ENCODE results near the gene SLC44A5.

The SLC44A5 gene

GRCh38 chr1:75237316-75237715, 373.6 kb downstream of the SLC44A5 start:
- Histone ChIP-seq H2AK5ac (ENCODE audit: low read depth, low read length) (no peak overlapping the region), H2BK12ac (ENCODE audit: low read length) (no peak overlapping the region), H3K36me3 (replicated peaks in 1 of 2; ENCODE audit: control insufficient read depth in 2 of 2, insufficient read depth in 2 of 2, low read length in 2 of 2) (no peaks in the 10 kb centered on the region), H3K4me2 (ENCODE audit: insufficient read depth, low read length, poor library complexity, severe bottlenecking) (no peak overlapping the region), H4K8ac (ENCODE audit: low read depth, low read length) (no peak overlapping the region), H3K14ac (ENCODE audit: low read length) (no peak overlapping the region), H3K18ac (ENCODE audit: low read length) (no peak overlapping the region), H2BK5ac (ENCODE audit: low read length) (no peak overlapping the region), H3K23ac (ENCODE audit: low read depth, low read length, poor library complexity) (no peak overlapping the region), H3K9me3 (replicated peaks in 1 of 2; ENCODE audit: control insufficient read depth in 2 of 2, insufficient read depth in 1 of 2, low read depth in 1 of 2, low read length in 2 of 2) (no peaks in the 10 kb centered on the region), H3K27ac (replicated peaks; ENCODE audit: low read length) (no peak overlapping the region), H3K4me1 (ENCODE audit: control insufficient read depth in 2 of 2, insufficient read depth in 1 of 2, low read depth in 1 of 2, low read length in 2 of 2) (no peaks in the 10 kb centered on the region), H3K27me3 (ENCODE audit: control insufficient read depth in 3 of 3, insufficient read depth in 3 of 3, low read depth in 1 of 3, low read length in 3 of 3) (no peaks in the 10 kb centered on the region), H2AFZ (ENCODE audit: low read length) (no peak overlapping the region), H4K91ac (ENCODE audit: low read depth, low read length, poor library complexity) (no peak overlapping the region), H3K4ac (ENCODE audit: low read length) (no peak overlapping the region), H3K9ac (ENCODE audit: low read depth, low read length, poor library complexity) (no peak overlapping the region), H2BK15ac (ENCODE audit: low read length) (no peak overlapping the region), H3K4me3 (ENCODE audit: low read length in 2 of 2) (no peak overlapping the region), H2BK120ac (ENCODE audit: low read depth, low read length) (no peak overlapping the region), H3K79me1 (ENCODE audit: low read depth, low read length) (no peaks in the 10 kb centered on the region)
- DNase-seq (ENCODE audit: low spot score), result no peak

GRCh38 chr1:75234562-75234961, 376.4 kb downstream of the SLC44A5 start:
- no peak overlapping the region for H2BK12ac ChIP-seq (ENCODE audit: low read length)
- H2BK5ac ChIP-seq (ENCODE audit: low read length), result no peak overlapping the region
- no peak for DNase-seq (ENCODE audit: low spot score)
- no peak overlapping the region for H2AK5ac ChIP-seq (ENCODE audit: low read depth, low read length)
- no peak overlapping the region for H3K4me2 ChIP-seq (ENCODE audit: insufficient read depth, low read length, poor library complexity, severe bottlenecking)
- H3K79me1 ChIP-seq (ENCODE audit: low read depth, low read length), result no peaks in the 10 kb centered on the region
- H2AFZ ChIP-seq (ENCODE audit: low read length), result no peak overlapping the region
- H3K23ac ChIP-seq (ENCODE audit: low read depth, low read length, poor library complexity), result no peak overlapping the region
- no peak overlapping the region for H2BK120ac ChIP-seq (ENCODE audit: low read depth, low read length)
- H3K18ac ChIP-seq (ENCODE audit: low read length), result no peak overlapping the region
- H4K8ac ChIP-seq (ENCODE audit: low read depth, low read length), result no peak overlapping the region
- H4K91ac ChIP-seq (ENCODE audit: low read depth, low read length, poor library complexity), result no peak overlapping the region
- H3K27ac ChIP-seq (replicated peaks; ENCODE audit: low read length), result no peak overlapping the region
- H3K4me1 ChIP-seq (ENCODE audit: control insufficient read depth in 2 of 2, insufficient read depth in 1 of 2, low read depth in 1 of 2, low read length in 2 of 2), result no peaks in the 10 kb centered on the region
- whole genome bisulfite sequencing, 2 donors (ENCODE audit: extremely low coverage in 2 of 2, insufficient read length in 2 of 2, insufficient replicate concordance in 1 of 2), result no CpG with 5 or more reads among the region's 3 CpGs
- H3K4me3 ChIP-seq (ENCODE audit: low read length in 2 of 2), result no peak overlapping the region
- no peaks in the 10 kb centered on the region for H3K36me3 ChIP-seq (replicated peaks in 1 of 2; ENCODE audit: control insufficient read depth in 2 of 2, insufficient read depth in 2 of 2, low read length in 2 of 2)
- no peaks in the 10 kb centered on the region for H3K27me3 ChIP-seq (ENCODE audit: control insufficient read depth in 3 of 3, insufficient read depth in 3 of 3, low read depth in 1 of 3, low read length in 3 of 3)
- H3K4ac ChIP-seq (ENCODE audit: low read length), result no peak overlapping the region
- no peak overlapping the region for H3K9ac ChIP-seq (ENCODE audit: low read depth, low read length, poor library complexity)
- no peaks in the 10 kb centered on the region for H3K9me3 ChIP-seq (replicated peaks in 1 of 2; ENCODE audit: control insufficient read depth in 2 of 2, insufficient read depth in 1 of 2, low read depth in 1 of 2, low read length in 2 of 2)
- no peak overlapping the region for H3K14ac ChIP-seq (ENCODE audit: low read length)
- no peak overlapping the region for H2BK15ac ChIP-seq (ENCODE audit: low read length)

- Histone ChIP-seq H3K4ac (ENCODE audit: low read length) (no peak overlapping the region), H3K4me1 (ENCODE audit: control insufficient read depth in 2 of 2, insufficient read depth in 1 of 2, low read depth in 1 of 2, low read length in 2 of 2) (no peaks in the 10 kb centered on the region), H3K4me3 (ENCODE audit: low read length in 2 of 2) (no peak overlapping the region), H3K27ac (replicated peaks; ENCODE audit: low read length) (no peak overlapping the region), H3K4me2 (ENCODE audit: insufficient read depth, low read length, poor library complexity, severe bottlenecking) (no peak overlapping the region), H3K79me1 (ENCODE audit: low read depth, low read length) (no peaks in the 10 kb centered on the region), H2BK120ac (ENCODE audit: low read depth, low read length) (no peak overlapping the region), H3K9ac (ENCODE audit: low read depth, low read length, poor library complexity) (no peak overlapping the region), H2BK15ac (ENCODE audit: low read length) (no peak overlapping the region), H2BK5ac (ENCODE audit: low read length) (no peak overlapping the region), H3K36me3 (replicated peaks in 1 of 2; ENCODE audit: control insufficient read depth in 2 of 2, insufficient read depth in 2 of 2, low read length in 2 of 2) (no peaks in the 10 kb centered on the region), H3K14ac (ENCODE audit: low read length) (no peak overlapping the region), H3K23ac (ENCODE audit: low read depth, low read length, poor library complexity) (no peak overlapping the region), H2AK5ac (ENCODE audit: low read depth, low read length) (no peak overlapping the region), H3K18ac (ENCODE audit: low read length) (no peak overlapping the region), H2BK12ac (ENCODE audit: low read length) (no peak overlapping the region), H4K8ac (ENCODE audit: low read depth, low read length) (no peak overlapping the region), H3K27me3 (ENCODE audit: control insufficient read depth in 3 of 3, insufficient read depth in 3 of 3, low read depth in 1 of 3, low read length in 3 of 3) (no peaks in the 10 kb centered on the region), H3K9me3 (replicated peaks in 1 of 2; ENCODE audit: control insufficient read depth in 2 of 2, insufficient read depth in 1 of 2, low read depth in 1 of 2, low read length in 2 of 2) (no peaks in the 10 kb centered on the region), H2AFZ (ENCODE audit: low read length) (no peak overlapping the region), H4K91ac (ENCODE audit: low read depth, low read length, poor library complexity) (no peak overlapping the region)
- no CpG with 5 or more reads among the region's 11 CpGs for WGBS, 2 donors (ENCODE audit: extremely low coverage in 2 of 2, insufficient read length in 2 of 2, insufficient replicate concordance in 1 of 2)
- DNase-seq (ENCODE audit: low spot score), result peak; percentile 38
These were observed 377.5 kb downstream of the SLC44A5 start for GRCh38 chr1:75233302-75233929.

- H3K18ac ChIP-seq (ENCODE audit: low read length), result no peak overlapping the region
- H2AFZ ChIP-seq (ENCODE audit: low read length), result no peak overlapping the region
- H3K4ac ChIP-seq (ENCODE audit: low read length), result no peak overlapping the region
- no peak for DNase-seq (ENCODE audit: low spot score)
- H3K4me1 ChIP-seq (ENCODE audit: control insufficient read depth in 2 of 2, insufficient read depth in 1 of 2, low read depth in 1 of 2, low read length in 2 of 2), result no peaks in the 10 kb centered on the region
- no peak overlapping the region for H2BK15ac ChIP-seq (ENCODE audit: low read length)
- no peak overlapping the region for H4K8ac ChIP-seq (ENCODE audit: low read depth, low read length)
- no peak overlapping the region for H3K23ac ChIP-seq (ENCODE audit: low read depth, low read length, poor library complexity)
- no peak overlapping the region for H3K9ac ChIP-seq (ENCODE audit: low read depth, low read length, poor library complexity)
- no peaks in the 10 kb centered on the region for H3K9me3 ChIP-seq (replicated peaks in 1 of 2; ENCODE audit: control insufficient read depth in 2 of 2, insufficient read depth in 1 of 2, low read depth in 1 of 2, low read length in 2 of 2)
- H3K79me1 ChIP-seq (ENCODE audit: low read depth, low read length), result no peaks in the 10 kb centered on the region
- no peaks in the 10 kb centered on the region for H3K27me3 ChIP-seq (ENCODE audit: control insufficient read depth in 3 of 3, insufficient read depth in 3 of 3, low read depth in 1 of 3, low read length in 3 of 3)
- no CpG with 5 or more reads among the region's 3 CpGs for WGBS, 2 donors (ENCODE audit: extremely low coverage in 2 of 2, insufficient read length in 2 of 2, insufficient replicate concordance in 1 of 2)
- H3K27ac ChIP-seq (replicated peaks; ENCODE audit: low read length), result no peak overlapping the region
- H2BK12ac ChIP-seq (ENCODE audit: low read length), result no peak overlapping the region
- H2BK120ac ChIP-seq (ENCODE audit: low read depth, low read length), result no peak overlapping the region
- no peak overlapping the region for H3K4me2 ChIP-seq (ENCODE audit: insufficient read depth, low read length, poor library complexity, severe bottlenecking)
- H2AK5ac ChIP-seq (ENCODE audit: low read depth, low read length), result no peak overlapping the region
- no peak overlapping the region for H3K4me3 ChIP-seq (ENCODE audit: low read length in 2 of 2)
- H3K14ac ChIP-seq (ENCODE audit: low read length), result no peak overlapping the region
- no peaks in the 10 kb centered on the region for H3K36me3 ChIP-seq (replicated peaks in 1 of 2; ENCODE audit: control insufficient read depth in 2 of 2, insufficient read depth in 2 of 2, low read length in 2 of 2)
- H2BK5ac ChIP-seq (ENCODE audit: low read length), result no peak overlapping the region
- no peak overlapping the region for H4K91ac ChIP-seq (ENCODE audit: low read depth, low read length, poor library complexity)
These were observed 390.8 kb downstream of the SLC44A5 start for GRCh38 chr1:75220072-75220471.
